ENCODE results near the gene COL12A1.
A peak's percentile ranks its signal among the peaks of the same experiment; 100 is the strongest.
"Not testable (repeated sequence)": the region's sequence is repeated elsewhere in the genome, so short reads cannot be mapped to it uniquely, and the experiment has no call there.

The COL12A1 gene

DNA sequence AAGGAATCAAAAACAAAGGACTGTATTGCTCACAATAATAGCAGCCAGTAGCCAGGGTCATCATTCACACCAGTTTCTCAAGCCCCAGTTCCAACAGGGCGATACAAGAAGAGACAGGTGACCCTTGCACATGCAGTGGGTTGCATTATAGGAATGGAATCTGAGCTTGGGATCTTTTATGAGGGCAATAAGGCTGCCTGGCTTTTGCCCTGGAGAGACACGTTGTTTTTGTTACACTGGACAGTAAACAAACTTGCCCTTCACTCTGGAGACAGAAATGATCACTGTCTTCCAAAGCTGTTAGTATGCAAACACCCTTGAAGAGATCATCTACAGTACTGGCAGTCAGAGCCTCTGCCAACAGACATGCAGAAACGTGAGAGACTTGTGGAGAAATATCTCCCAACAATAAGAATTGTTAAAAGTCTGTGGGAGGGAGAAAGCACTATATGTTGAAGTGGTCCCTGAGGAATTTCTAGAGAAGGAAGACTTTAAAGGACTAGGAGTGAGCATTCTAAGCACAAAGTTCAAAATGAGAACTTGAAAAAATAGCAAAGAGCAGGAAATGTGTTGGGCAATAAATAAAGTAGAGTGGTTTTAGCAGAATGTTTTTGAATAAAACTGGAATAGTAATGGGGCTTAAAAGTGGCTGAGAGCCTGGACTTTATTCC, 6.2 kb upstream of the COL12A1 start:
- FAIRE-seq = no peak

DNA sequence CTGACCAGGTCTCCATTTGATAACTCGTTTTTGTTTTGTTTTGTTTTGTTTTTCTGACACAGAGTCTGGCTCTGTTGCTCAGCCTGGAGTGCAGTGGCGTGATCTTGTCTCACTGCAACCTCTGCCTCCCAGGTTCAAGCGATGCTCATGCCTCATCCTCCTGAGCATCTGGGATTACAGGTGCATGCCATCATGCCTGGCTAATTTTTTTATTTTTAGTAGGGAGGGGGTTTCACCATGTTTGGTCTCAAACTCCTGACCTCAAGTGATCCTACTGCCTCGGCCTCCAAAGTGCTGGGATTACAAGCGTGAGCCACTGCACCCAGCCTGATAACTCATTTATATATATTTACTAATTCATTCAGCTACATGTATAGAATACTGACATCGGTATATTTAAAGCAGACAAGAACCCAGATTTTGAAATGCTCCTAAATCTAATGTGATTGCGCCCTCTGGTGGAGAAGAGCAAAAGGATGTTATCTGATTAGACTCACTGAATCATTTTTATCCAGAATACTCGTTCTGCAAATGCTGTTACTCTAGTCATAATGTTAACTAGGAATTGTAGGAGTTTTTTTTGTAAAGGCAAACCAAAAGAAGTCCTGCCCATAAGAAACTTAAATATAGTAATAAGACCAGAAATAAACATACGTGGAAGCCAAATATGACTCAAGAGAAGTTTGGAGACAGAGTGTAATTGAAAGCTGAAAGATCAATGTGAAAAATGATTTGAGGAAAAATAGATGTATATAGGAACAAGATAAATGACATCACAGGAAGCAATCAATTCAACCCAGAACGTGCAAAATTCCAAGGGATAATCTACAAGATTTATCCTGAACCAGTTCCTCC, 5.3 kb upstream of the COL12A1 start:
- FAIRE-seq = peak; percentile 87

DNA sequence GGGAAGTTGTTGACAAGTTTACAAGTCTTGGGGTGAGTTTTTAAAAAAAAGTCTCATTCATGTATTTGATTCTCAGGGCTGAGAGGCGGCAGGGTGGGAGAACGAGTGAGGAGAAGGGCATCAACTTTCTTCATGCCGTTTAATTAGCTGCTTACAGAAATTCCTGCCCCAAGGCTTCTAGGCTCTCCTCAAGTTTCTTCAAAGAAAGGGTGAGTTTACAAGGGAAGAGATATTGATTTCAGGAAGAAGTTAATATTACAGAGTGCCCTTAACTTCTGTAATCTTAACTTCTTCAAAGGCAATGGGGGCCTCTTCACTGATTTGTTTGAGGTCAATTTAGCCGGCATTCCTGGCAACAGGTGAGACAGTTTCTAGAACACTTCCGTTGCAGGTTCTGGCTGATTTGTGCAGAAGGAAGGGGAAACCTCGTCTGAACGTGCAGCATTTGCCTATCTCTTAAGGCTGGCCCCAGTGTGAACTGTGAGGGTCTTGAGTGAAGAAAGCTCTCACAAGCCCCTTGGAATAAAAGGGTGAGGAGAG, 3.4 kb upstream of the COL12A1 start:
- no peak for FAIRE-seq

DNA sequence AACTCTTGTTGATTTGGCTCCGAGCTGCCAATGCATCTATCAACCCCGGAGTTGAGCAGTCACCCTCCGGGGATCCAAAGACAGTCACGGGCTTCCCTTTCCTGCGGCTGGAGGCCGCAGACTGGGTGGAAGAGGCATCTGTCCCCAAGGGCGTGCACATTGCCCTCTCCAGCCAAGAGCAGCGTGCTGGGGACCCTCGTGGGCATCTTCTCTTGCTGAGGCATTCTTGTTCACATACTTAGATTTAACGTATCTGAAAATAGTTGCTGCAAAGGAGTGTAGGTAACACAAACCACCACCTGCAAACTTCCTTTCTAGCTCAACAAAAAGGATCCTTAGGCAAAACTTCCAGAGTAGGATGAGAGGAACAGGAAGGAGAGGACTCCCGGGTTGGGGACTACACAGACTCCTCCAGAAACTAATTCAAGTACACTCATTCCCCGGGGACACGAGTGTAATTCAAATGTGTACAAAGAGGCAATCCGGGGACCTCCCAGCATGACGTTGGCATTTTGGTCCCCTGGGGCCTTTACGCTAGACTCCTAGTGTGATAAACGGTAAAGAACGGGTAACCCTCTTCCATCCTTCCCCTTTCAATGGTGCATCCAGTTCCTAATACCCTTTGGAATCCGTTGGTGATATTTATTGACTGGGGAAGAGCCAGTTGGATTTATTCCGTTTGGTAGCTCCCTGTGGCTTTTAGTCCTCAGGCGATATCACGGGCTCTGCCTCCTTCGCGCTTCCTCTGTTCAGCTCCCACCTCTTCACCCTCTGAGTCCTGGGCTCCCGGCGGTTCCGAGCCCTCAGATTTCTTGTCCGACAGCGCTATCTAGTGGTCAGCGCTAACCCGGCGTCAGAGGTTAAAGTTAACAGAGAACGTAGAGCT, 2.7 kb upstream of the COL12A1 start:
- peak; percentile 21 for FAIRE-seq

DNA sequence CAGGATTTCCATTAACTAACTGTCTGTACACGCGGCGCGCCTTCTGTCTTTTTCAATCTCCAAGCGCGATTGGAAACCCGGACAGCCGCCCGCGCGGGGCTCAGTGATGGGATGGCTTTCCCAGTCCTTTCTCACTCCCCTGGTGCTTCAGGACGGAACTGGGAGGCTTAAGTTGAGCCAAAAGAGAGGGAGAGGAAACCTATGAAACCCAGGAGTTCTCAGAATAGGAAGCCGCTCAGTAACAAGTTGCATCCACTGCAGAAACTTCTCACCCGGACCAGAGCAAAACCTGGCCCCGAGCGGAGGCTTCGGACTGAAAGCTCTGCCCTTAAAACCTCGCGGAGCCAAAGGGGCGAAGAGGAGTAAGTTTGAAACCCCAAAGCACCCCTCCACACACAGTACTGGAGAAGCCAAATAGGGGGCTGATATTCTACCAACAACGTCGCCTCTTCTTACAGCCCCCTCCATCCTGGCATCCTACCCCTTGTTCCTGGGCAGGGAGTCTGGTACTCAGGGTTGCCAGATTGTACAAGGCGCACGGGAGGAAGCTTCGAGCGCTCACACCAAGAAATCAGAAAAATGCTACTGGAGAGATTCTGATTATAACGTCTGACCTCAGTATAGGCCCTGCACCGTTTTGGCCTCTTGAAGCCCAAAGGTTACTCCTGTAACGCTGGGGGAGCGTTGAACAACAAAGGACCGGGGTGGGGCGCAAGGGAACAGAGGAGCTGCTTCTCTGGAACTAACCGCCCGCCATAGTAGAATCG, 906 bp upstream of the COL12A1 start:
- no peak for FAIRE-seq

DNA sequence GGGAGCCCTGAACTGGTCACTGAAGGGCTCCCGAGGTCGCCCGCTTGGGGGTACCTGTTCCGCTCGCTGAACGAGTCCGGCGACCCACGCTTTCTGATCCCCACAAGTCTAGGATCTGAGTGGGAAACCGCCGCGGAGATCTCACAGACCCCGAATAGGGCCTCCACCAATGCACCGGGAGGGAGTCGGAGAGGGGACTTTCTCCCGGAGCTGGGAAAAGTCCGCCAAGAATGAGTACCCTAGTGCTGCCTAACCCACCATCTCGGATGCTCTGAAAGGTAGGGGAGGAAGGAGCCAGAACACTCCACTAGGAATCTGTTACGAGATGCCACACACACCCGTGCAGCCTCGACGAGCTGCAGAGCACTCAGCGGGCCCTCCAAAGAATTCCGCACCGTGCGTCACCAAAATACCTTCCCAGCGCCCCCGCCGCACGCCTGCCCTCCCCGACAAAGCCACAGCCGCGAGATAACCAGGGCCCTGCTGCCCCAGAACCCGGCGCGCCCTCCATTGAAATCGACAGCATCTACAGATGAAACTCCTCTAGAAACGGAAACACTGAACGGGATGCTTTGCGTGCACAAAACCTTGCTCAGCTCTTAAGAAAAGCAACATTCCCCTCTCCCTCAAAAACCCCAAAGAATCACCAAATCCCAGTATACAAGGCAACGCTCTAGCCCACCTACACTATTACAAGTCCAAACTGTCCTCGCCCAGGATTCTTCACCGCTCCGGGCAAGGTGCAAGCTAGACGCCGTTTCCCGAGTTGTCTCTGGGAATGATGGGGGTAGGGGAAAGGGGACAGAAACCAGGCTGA, 686 bp downstream of the COL12A1 start:
- no peak for FAIRE-seq

DNA sequence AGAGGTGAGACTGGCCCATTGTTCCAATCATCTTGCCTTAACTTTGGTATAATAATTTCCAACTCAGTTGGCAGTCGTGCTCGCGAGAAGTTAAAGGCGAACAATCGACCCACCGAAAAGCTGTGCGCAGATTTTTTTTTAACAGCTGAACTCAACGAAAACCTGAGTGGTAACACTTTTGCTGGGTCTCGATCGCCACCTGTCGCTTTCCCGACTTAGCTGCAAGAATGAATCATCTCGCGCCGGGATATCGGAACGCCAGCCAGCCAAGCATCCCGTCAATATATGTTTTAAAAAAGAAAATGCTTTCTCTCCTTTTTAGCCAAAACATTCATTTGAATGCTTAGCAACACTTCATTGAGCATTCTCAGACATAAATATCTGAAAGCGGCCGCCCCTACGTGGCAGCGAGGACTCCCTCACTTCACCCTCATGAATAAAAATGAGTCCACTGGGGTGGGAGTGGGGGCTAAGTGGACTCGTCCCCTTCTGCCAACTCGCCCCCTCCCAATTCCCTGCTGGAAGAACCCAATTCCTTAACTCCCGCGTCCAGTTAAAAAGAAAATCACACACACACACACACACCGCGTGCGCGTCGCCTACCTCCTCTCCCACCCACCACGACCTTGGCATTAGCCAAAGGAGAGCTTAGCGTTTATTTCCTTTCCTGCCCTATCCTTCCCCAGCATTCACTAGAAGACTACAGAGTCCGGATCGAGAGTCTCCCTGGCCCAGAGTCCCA, 1.5 kb downstream of the COL12A1 start:
- FAIRE-seq = no peak

DNA sequence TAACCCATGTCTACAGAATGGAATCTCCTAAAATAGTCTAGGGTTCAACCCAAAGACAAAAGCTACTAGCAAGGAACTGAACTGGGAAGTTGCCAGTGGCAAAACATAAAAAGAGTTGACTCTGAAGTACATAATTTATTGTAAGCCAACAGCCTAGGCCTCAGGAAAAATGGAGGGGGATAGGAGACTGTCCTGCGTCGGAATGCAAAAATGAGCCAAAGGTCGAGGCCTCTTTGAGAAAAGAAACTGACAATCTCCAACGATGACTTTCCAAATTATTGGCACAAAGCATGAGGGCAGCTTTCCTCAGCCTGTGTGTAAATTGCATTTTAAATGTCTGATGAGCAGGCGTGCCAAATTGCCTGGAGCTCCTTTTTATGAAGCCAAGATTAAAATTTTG, 2.1 kb downstream of the COL12A1 start:
- no peak for FAIRE-seq

DNA sequence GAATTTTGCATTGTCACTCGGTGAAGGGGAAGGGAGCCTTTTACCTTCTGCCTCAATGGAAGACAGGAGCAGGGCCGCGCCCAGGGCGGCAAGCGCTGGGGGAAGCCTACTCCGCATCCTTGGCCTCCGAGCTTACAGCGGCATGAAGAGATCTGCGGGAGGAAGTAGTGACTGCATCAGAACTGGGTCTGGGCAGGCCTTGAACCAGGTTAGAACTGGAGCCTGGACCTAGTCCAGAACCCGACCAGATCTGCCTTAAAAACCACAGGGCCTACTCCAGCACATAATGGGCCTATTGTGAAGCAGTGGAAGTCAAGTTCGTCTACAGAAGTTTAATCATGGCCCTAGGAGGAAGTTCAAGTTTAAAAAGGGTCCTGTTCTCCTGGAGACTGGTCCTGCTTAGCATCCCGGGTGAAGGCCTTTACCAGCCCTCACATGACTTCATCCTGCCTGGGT, 3.1 kb downstream of the COL12A1 start:
- no peak for FAIRE-seq

DNA sequence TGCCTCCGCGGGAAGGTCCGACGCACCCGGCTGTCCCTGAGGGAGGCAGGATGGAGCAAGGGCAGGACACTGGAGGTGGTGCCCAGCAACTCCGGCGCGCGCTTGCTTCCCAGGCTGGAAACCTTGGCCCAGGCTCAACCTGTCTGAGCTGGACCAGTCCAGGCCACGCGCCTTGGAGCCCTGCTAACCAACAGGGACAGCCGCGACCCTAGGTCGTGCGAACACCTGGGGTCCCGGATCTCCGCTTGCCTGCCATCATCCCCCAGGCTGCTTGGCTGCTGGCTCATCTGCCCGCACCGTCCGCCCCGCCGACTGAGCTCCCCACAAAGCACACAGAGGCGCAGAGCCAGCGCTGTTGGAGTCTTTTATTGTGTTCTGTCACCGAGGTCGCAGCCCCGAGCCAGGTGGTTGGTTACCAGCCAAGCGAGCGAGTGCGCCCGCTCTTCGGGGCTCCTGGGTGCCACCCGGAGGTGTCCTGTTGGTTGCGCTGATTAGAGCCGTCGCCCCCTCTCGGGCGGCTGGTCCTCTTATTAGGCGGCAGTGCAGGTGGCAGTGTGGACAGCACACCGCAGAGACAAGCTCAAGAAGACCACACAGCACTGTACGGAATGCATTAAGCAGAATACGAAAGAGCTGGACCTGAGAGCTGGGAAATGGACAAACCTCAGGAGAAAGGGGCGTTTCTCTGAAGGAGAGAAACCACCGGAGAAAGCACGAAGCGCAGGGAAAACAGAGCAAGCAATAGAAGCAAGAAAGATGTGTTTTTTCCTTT, 3.8 kb downstream of the COL12A1 start:
- no peak for FAIRE-seq

DNA sequence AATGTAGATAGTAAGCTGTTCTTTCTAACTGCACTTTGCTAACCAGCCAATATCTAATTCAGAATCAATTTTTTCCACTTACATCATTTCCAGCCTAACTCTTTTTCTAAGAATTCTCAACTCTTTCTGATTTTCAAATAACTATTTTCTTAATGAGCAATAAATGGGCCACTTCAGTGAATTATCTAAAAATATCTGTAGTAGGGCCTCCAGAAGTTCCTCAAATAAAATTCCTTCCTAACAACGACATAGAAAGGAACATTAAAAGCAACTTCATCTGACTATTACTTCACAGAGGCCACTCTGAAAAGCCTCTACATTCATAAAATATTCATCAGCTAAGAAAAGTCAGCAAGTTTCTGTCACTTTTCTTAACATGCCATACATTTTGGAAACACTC, 4.8 kb downstream of the COL12A1 start:
- FAIRE-seq = no peak

DNA sequence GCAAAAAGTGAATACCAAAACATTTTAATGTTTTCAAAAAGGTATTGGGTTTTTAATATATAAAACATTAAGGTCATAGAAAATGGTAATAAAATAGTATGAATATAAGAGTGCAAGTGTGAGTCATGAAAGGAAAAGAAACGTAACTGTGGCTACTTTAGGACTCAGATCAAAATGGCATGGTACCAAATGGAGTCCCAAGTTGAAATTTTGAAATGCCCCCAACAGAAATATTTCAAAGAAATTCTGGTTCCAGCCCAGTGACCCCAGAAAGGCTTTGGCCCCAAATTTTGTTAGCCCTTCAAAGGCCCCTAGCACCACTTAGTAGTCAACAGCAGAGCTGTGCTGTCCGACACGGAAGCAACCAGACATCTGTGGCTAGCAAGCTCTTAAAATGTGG, 6.0 kb downstream of the COL12A1 start:
- no peak for FAIRE-seq

DNA sequence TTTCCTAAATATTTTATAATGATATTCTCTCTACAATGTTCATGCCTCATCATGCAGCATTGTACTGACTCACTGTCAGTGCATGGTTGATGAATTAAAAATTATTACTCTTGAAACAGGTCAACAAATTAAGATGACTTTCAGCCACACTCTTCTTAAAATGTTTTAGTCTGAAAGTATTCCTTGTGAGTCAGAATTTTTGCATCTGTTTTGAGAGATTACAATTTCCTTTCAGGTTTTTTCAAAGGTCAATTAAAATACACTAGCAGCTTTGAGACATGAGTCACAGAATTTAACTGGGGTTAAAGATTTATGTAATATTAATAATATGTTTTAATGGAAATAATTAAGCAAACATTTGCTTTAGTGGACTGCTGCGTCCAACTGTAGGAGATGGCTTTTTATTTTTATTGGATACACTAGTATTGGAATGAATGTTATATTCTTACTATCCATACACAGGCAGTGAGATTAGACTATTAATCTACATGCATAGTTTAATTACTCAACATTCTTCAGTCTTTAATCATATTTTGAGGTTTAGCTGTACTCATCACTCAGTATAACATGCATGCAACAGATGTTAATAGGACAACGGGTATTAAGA, 9.7 kb downstream of the COL12A1 start:
- FAIRE-seq = no peak

DNA sequence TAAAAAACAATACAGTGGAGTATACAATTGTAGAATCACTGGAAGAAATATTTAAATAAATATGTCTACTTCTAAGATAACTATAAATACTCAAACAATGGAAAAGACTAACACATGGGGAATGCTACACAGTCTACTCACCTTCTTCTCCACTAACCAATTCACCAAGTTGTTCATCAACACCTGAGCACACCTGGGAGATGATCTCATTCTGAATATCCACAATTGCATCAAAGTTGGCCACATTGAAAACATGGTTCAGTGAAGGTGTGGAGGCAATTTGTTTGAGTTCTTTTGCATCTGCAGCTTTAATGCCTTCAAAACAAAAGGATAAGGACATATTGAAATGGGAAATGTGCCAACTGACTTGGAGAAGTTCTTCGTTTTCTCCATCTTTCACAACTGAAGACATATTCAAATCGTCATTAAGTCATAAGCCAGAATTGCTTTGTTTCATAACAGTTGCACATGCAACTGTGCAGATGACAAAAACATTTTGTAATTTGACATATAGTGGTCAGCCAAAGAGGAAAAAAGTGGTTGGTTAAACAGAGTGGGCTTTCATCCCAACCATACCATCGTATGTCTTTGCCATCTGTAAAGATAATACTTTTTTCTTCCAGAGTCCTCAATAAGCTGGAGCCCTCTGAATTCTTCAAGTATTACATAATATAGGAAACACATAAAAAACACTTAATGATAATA, 17.5 kb downstream of the COL12A1 start:
- no peak for FAIRE-seq

DNA sequence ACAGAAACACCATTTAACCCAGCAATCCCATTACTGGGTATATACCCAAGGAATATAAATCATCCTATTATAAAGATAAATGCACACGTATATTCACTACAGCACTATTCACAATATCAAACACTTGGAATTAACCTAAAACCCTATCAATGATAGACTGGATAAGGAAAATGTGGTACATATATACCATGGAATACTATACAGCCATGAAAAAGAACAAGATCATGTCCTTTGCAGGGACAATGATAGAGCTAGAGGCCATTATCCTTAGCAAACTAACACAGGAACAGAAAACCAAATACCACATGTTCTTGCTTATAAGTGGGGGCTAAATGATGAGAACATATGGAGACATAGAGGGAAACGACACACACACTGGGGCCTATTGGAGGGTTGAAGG, 19.3 kb downstream of the COL12A1 start:
- FAIRE-seq = not testable (repeated sequence)

DNA sequence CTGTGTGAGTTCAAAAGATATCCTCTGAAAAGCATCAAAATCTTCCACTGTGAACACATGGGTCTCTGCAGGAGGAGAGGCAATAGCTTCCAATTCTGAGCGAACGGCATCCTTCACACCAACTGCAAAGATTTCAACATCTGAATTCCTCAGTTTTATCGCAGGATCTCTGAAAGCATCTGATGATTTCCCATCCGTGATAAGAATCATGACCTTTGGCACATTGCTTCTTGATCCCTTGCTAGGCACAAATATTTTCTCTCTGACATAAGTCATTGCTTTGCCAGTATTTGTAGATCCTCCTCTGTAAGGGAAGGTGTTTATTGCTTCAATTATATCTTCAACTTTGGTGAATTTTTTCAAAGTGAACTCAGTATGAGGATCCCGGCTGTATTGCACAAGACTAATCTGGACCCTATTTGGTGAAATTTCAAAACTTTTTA, 22.7 kb downstream of the COL12A1 start:
- no peak for FAIRE-seq

DNA sequence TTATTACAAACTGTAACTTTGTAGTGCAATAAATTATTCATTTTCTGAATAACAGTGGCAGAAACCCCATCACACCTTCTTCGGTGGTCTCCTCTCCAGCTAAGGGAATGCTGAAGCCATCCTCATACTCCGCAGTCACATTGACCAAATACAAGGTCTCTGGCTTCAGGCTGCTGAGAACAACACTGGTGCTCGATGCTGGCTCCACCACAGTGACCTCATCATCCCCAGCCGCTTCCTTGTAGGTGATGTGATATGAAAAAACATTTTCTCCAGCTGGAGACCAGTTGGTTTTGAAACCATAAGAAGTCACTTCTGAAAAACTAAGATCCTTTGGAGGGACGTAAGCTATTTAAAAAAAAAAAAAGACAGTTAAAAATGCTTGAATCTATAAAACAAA, 25.0 kb downstream of the COL12A1 start:
- no peak for FAIRE-seq

DNA sequence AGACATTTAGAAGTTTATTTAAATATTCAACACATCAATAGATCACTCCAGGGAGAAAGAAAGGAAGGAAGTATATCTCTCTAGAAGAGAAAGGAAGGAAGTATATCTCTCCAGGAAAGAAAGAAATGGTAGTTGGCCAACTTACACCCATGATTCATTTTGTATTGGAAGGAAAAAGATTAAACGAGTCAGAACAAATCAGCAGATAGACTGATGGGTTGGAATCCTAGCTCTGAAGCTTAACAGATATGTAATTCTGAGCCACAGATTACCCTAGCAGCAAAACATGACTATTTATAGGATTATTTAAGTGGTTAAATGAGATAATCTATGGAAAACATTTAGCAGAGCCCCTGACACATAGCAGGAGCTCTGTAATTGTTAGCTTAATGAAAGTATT, 27.1 kb downstream of the COL12A1 start:
- no peak for FAIRE-seq

All from G401.6 (cell line).